Liver (tissue), 9 donors: Measurements from ENCODE around the gene SNAPC3. TPM values are rescaled to one million over a fixed set of nuclear protein-coding genes. Genes with fewer than 3 reads are reported as not detected.

Experiments
- DNase-seq: peaks from one replicate; pipeline ENCODE4 v3.0.0-alpha.2; 2017; ENCODE audit warnings: low spot score
- H3K27ac ChIP-seq, 2 donors: one replicate each; pipeline ENCODE4 v1.7.0; 2013; ENCODE audit warnings: inconsistent platforms in 2 of 2, low read length in 2 of 2, control low read depth in 1 of 2, low read depth in 1 of 2, mild to moderate bottlenecking in 1 of 2
- H3K27me3 ChIP-seq, 4 donors: one replicate each; pipeline versions ENCODE4 v1.6.1 to v1.7.0; 2013; ENCODE audit warnings: low read length in 3 of 4, inconsistent platforms in 1 of 4, mild to moderate bottlenecking in 1 of 4, moderate library complexity in 1 of 4; ENCODE audit not compliant: control insufficient read depth in 4 of 4, insufficient read depth in 4 of 4
- H3K36me3 ChIP-seq, 4 donors: one replicate each; pipeline versions ENCODE4 v1.6.1 to v1.7.0; 2013; ENCODE audit warnings: low read length in 3 of 4, mild to moderate bottlenecking in 3 of 4, low read depth in 1 of 4, moderate library complexity in 1 of 4; ENCODE audit not compliant: control insufficient read depth in 4 of 4, insufficient read depth in 3 of 4
- H3K4me1 ChIP-seq, 4 donors: one replicate each; pipeline versions ENCODE4 v1.6.1 to v1.7.0; 2013; ENCODE audit warnings: low read length in 3 of 4, mild to moderate bottlenecking in 3 of 4, moderate library complexity in 1 of 4; ENCODE audit not compliant: control insufficient read depth in 4 of 4, insufficient read depth in 4 of 4
- H3K4me3 ChIP-seq, 3 donors: one replicate each; pipeline versions ENCODE4 v1.6.1 to v1.7.0; 2013; ENCODE audit warnings: low read length in 3 of 3, control low read depth in 1 of 3, low read depth in 1 of 3, mild to moderate bottlenecking in 1 of 3
- H3K9ac ChIP-seq, 2 donors: one replicate each; pipeline ENCODE4 v1.7.0; 2013; ENCODE audit warnings: low read length in 2 of 2, mild to moderate bottlenecking in 2 of 2, moderate library complexity in 2 of 2, control low read depth in 1 of 2, low read depth in 1 of 2
- H3K9me3 ChIP-seq, 4 donors: one replicate each; pipeline versions ENCODE4 v1.6.1 to v1.7.0; 2013; ENCODE audit warnings: low read length in 3 of 4; ENCODE audit not compliant: control insufficient read depth in 4 of 4
- ATF3 ChIP-seq: IDR thresholded peaks from 2 replicates; pipeline ENCODE4 v1.6.1; 2016; ENCODE audit warnings: antibody characterized with exemption
- EGR1 ChIP-seq, 2 donors: IDR thresholded peaks; 2 replicates each; pipeline ENCODE4 v1.6.1; 2016 to 2018; ENCODE audit warnings: antibody characterized with exemption in 2 of 2, low read depth in 2 of 2
- FOXA1 ChIP-seq: IDR thresholded peaks from 2 replicates; pipeline ENCODE4 v1.6.1; 2016; ENCODE audit warnings: antibody characterized with exemption
- FOXA2 ChIP-seq: IDR thresholded peaks from 2 replicates; pipeline ENCODE4 v1.6.1; 2016; ENCODE audit warnings: antibody characterized with exemption
- GABPA ChIP-seq, 2 donors: IDR thresholded peaks in 1 of 2; conservative IDR thresholded peaks in 1 of 2; 2 replicates each; pipeline ENCODE4 v1.6.1; 2016; ENCODE audit warnings: antibody characterized with exemption in 2 of 2, mild to moderate bottlenecking in 1 of 2, moderate library complexity in 1 of 2
- HNF4A ChIP-seq, 2 donors: conservative IDR thresholded peaks; 2 replicates each; pipeline ENCODE4 v1.6.1; 2016; ENCODE audit warnings: antibody characterized with exemption in 2 of 2, mild to moderate bottlenecking in 2 of 2
- HNF4G ChIP-seq: IDR thresholded peaks from 2 replicates; pipeline ENCODE4 v1.6.1; 2016; ENCODE audit warnings: antibody characterized with exemption
- JUND ChIP-seq, 2 donors: IDR thresholded peaks; 2 replicates each; pipeline ENCODE4 v1.6.1; 2016; ENCODE audit warnings: antibody characterized with exemption in 2 of 2
- NR2F2 ChIP-seq: IDR thresholded peaks from 2 replicates; pipeline ENCODE4 v1.6.1; 2016; ENCODE audit warnings: antibody characterized with exemption
- RAD21 ChIP-seq, 2 donors: IDR thresholded peaks; 2 replicates each; pipeline ENCODE4 v1.6.1; 2016; ENCODE audit warnings: antibody characterized with exemption in 2 of 2, mild to moderate bottlenecking in 2 of 2
- RXRA ChIP-seq, 2 donors: IDR thresholded peaks; 2 replicates each; pipeline ENCODE4 v1.6.1; 2017 to 2018; ENCODE audit warnings: antibody characterized with exemption in 2 of 2, mild to moderate bottlenecking in 1 of 2
- SP1 ChIP-seq: IDR thresholded peaks from 2 replicates; pipeline ENCODE4 v1.6.1; 2018; ENCODE audit warnings: antibody characterized with exemption, mild to moderate bottlenecking
- YY1 ChIP-seq: IDR thresholded peaks from 2 replicates; pipeline ENCODE4 v1.6.1; 2016; ENCODE audit warnings: antibody characterized with exemption, mild to moderate bottlenecking
- WGBS: extraction: QIAGEN DNeasy Blood & Tissue Kit; methylation state at CpG from one replicate; pipeline ENCODE4 v1.1.7; 2013; 5-methylcytosine and 5-hydroxymethylcytosine counted together
- polyA plus RNA-seq, 2 donors: library from polyadenylated mRNA; stranded (reverse) in 1 of 2; unstranded in 1 of 2; fragments of 200-250 nt in 1 of 2; fragments of >200 nt in 1 of 2; fragmentation: Nextera tagmentation in 1 of 2; extraction: Ambion mirVana in 1 of 2; gene quantifications; one replicate each; pipeline versions ENCODE4 v1.2.1 to v1.2.3, GENCODE V29; 2013 to 2015
- total RNA-seq, 2 donors: library from RNA; depleted of rRNA; stranded (reverse); fragments of >200 nt; gene quantifications; one replicate each; pipeline ENCODE4 v1.2.3, GENCODE V29; 2014
- TF ChIP-seq, protein P1 (sequence below): IDR thresholded peaks from 2 replicates; pipeline ENCODE4 v1.6.1; 2016; ENCODE audit warnings: antibody characterized with exemption
- TF ChIP-seq, protein P2 (sequence below): IDR thresholded peaks from 2 replicates; pipeline ENCODE4 v1.6.1; 2016; ENCODE audit warnings: antibody characterized with exemption
- TF ChIP-seq, protein P3 (sequence below): IDR thresholded peaks from 2 replicates; pipeline ENCODE4 v1.6.1; 2016; ENCODE audit warnings: antibody characterized with exemption, mild to moderate bottlenecking
- TF ChIP-seq, protein P4 (sequence below): fragments of 150-350 bp; IDR thresholded peaks from 2 replicates; pipeline ENCODE4 v1.5.1; 2017; ENCODE audit warnings: improper control_type of control experiment, low read depth, low read length; ENCODE audit not compliant: missing input control
- donor health status: healthy.
- donor health status: healthy.
- donor health status: healthy.
- donor health status: healthy.
- donor health status: healthy.

Gene SNAPC3
- total and polyA plus RNA-seq, 4 donors = 7.4 to 19.6 (median 13.5) TPM

GRCh38 chr9:15420796-15421195 is 1.9 kb upstream of the SNAPC3 start:
- no peak for TF ChIP-seq JUND (IDR thresholded peaks at IDR 0.05)
- no peak for TF ChIP-seq RAD21 (IDR thresholded peaks at IDR 0.05)
- TF ChIP-seq, protein P1, sequence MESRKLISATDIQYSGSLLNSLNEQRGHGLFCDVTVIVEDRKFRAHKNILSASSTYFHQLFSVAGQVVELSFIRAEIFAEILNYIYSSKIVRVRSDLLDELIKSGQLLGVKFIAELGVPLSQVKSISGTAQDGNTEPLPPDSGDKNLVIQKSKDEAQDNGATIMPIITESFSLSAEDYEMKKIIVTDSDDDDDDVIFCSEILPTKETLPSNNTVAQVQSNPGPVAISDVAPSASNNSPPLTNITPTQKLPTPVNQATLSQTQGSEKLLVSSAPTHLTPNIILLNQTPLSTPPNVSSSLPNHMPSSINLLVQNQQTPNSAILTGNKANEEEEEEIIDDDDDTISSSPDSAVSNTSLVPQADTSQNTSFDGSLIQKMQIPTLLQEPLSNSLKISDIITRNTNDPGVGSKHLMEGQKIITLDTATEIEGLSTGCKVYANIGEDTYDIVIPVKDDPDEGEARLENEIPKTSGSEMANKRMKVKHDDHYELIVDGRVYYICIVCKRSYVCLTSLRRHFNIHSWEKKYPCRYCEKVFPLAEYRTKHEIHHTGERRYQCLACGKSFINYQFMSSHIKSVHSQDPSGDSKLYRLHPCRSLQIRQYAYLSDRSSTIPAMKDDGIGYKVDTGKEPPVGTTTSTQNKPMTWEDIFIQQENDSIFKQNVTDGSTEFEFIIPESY = no peak
- no peak for TF ChIP-seq RXRA (IDR thresholded peaks at IDR 0.05)
- TF ChIP-seq SP1 = no peak
- TF ChIP-seq HNF4G = no peak
- TF ChIP-seq, protein P2, sequence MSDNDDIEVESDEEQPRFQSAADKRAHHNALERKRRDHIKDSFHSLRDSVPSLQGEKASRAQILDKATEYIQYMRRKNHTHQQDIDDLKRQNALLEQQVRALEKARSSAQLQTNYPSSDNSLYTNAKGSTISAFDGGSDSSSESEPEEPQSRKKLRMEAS = no peak
- no peak for TF ChIP-seq YY1
- TF ChIP-seq, protein P3, sequence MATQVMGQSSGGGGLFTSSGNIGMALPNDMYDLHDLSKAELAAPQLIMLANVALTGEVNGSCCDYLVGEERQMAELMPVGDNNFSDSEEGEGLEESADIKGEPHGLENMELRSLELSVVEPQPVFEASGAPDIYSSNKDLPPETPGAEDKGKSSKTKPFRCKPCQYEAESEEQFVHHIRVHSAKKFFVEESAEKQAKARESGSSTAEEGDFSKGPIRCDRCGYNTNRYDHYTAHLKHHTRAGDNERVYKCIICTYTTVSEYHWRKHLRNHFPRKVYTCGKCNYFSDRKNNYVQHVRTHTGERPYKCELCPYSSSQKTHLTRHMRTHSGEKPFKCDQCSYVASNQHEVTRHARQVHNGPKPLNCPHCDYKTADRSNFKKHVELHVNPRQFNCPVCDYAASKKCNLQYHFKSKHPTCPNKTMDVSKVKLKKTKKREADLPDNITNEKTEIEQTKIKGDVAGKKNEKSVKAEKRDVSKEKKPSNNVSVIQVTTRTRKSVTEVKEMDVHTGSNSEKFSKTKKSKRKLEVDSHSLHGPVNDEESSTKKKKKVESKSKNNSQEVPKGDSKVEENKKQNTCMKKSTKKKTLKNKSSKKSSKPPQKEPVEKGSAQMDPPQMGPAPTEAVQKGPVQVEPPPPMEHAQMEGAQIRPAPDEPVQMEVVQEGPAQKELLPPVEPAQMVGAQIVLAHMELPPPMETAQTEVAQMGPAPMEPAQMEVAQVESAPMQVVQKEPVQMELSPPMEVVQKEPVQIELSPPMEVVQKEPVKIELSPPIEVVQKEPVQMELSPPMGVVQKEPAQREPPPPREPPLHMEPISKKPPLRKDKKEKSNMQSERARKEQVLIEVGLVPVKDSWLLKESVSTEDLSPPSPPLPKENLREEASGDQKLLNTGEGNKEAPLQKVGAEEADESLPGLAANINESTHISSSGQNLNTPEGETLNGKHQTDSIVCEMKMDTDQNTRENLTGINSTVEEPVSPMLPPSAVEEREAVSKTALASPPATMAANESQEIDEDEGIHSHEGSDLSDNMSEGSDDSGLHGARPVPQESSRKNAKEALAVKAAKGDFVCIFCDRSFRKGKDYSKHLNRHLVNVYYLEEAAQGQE = no peak
- TF ChIP-seq HNF4A (conservative IDR thresholded peaks at IDR 0.05) = no peak
- TF ChIP-seq GABPA (IDR thresholded peaks at IDR 0.05 in 1 of 2, conservative IDR thresholded peaks at IDR 0.05 in 1 of 2) = no peak
- no peaks in the 10 kb centered on the region for H3K27me3 ChIP-seq
- no peak overlapping the region for H3K9ac ChIP-seq
- 88% methylated on average over 5 of the region's 5 CpGs for WGBS
- H3K4me3 ChIP-seq = no peak overlapping the region
- DNase-seq = no peak
- H3K4me1 ChIP-seq = peaks cover 0 to 20% (median 2%) of the 10 kb centered on the region in 4 donors
- H3K36me3 ChIP-seq = peaks cover 0 to 4% (median under 1%) of the 10 kb centered on the region in 4 donors
- H3K9me3 ChIP-seq = no peaks in the 10 kb centered on the region
- H3K27ac ChIP-seq = no peak overlapping the region

DNA sequence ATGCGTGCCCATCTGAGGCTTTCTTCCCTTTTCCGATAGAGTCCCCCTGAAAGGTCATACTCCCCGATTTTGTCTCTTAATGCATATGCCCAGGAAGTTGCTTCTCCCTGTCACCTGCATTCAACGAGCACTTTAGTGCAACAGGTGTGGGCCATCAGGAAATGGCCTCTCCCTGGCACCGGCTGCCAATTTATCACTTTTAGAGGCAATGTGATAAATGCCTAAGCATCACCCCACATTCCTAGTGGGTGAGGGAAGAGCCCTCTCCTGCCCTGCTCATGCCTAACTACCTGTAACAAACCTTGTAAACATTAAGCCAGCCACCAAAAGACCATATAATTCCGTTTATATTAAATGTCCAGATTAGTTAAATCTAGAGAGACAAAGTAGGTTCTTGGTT is 1.1 kb upstream of the SNAPC3 start:
- TF ChIP-seq FOXA2 = no peak
- TF ChIP-seq FOXA1 = no peak
- TF ChIP-seq RXRA (IDR thresholded peaks at IDR 0.05) = no peak
- TF ChIP-seq ATF3 = no peak
- TF ChIP-seq YY1 = no peak
- TF ChIP-seq, protein P4, sequence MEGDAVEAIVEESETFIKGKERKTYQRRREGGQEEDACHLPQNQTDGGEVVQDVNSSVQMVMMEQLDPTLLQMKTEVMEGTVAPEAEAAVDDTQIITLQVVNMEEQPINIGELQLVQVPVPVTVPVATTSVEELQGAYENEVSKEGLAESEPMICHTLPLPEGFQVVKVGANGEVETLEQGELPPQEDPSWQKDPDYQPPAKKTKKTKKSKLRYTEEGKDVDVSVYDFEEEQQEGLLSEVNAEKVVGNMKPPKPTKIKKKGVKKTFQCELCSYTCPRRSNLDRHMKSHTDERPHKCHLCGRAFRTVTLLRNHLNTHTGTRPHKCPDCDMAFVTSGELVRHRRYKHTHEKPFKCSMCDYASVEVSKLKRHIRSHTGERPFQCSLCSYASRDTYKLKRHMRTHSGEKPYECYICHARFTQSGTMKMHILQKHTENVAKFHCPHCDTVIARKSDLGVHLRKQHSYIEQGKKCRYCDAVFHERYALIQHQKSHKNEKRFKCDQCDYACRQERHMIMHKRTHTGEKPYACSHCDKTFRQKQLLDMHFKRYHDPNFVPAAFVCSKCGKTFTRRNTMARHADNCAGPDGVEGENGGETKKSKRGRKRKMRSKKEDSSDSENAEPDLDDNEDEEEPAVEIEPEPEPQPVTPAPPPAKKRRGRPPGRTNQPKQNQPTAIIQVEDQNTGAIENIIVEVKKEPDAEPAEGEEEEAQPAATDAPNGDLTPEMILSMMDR = no peak
- TF ChIP-seq, protein P2 = no peak
- TF ChIP-seq SP1 = no peak
- TF ChIP-seq, protein P3 = no peak
- TF ChIP-seq GABPA (IDR thresholded peaks at IDR 0.05 in 1 of 2, conservative IDR thresholded peaks at IDR 0.05 in 1 of 2) = no peak
- TF ChIP-seq HNF4A (conservative IDR thresholded peaks at IDR 0.05) = no peak
- TF ChIP-seq, protein P1 = no peak
- no peak for TF ChIP-seq HNF4G
- TF ChIP-seq RAD21 (IDR thresholded peaks at IDR 0.05) = no peak
- TF ChIP-seq EGR1 (IDR thresholded peaks at IDR 0.05; ENCODE audit: low read depth in 2 of 2) = no peak
- no peak for TF ChIP-seq NR2F2
- WGBS = 88% methylated on average over 6 of the region's 6 CpGs
- Histone ChIP-seq H3K36me3 (peaks cover 0 to 4% (median 3%) of the 10 kb centered on the region in 4 donors), H3K9ac (no peak overlapping the region), H3K4me1 (peaks cover 0 to 20% (median 2%) of the 10 kb centered on the region in 4 donors), H3K9me3 (no peaks in the 10 kb centered on the region), H3K27me3 (no peaks in the 10 kb centered on the region), H3K4me3 (no peak overlapping the region), H3K27ac (no peak overlapping the region)
- DNase-seq = no peak
